SK-N-SH (cell line): ENCODE measurements around the gene ZNF736. TPM values are rescaled to one million over a fixed set of nuclear protein-coding genes. Genes with fewer than 3 reads are reported as not detected.

Experiments used
- CTCF ChIA-PET: fragments of 300-600, 350-600 bp; formaldehyde crosslinking; extraction: SDS; loops from one replicate; lab custom pipeline; 2021; lab: Yijun Ruan, JAX
- POLR2A ChIA-PET: fragments of 350-600 bp; sonication (Branson Sonifier 250); formaldehyde crosslinking; extraction: SDS; loops from one replicate; lab custom pipeline; 2020; ENCODE audit warnings: antibody characterized with exemption, inconsistent platforms; lab: Yijun Ruan, JAX
- DNase-seq: peaks from one replicate; pipeline ENCODE4 v3.0.0; 2012
- H2AFZ ChIP-seq: fragments of 200-600 bp; sonication (generic); 2 replicates; pipeline ENCODE4 v1.8.1; 2016; ENCODE audit warnings: antibody characterized with exemption, mild to moderate bottlenecking, low read depth
- H3F3A ChIP-seq: fragments of 200-600 bp; sonication (generic); replicated peaks from 2 replicates; pipeline ENCODE3; 2016; ENCODE audit warnings: antibody characterized with exemption, mild to moderate bottlenecking; ENCODE audit not compliant: insufficient read depth
- H3K27ac ChIP-seq, 2 experiments: fragments of 200-500 bp in 1 of 2; fragments of 200-600 bp in 1 of 2; sonication (Bioruptor generic) in 1 of 2; sonication (generic), shearing (Covaris generic) in 1 of 2; 2 replicates each; pipeline versions ENCODE4 v1.5.1 to v1.6.1; 2014 to 2016; ENCODE audit warnings: low read depth in 2 of 2, inconsistent platforms in 1 of 2, low read length in 1 of 2, mild to moderate bottlenecking in 1 of 2, mixed read lengths in 1 of 2
- H3K27me3 ChIP-seq: fragments of 200-600 bp; sonication (generic), shearing (Covaris generic); 2 replicates; pipeline ENCODE4 v1.6.1; 2016; ENCODE audit warnings: mixed run types; ENCODE audit not compliant: insufficient read depth
- H3K36me3 ChIP-seq, 2 experiments: fragments of 200-500 bp in 1 of 2; fragments of 200-600 bp in 1 of 2; sonication (Bioruptor generic) in 1 of 2; sonication (generic) in 1 of 2; replicated peaks in 1 of 2; 2 replicates each; pipeline versions ENCODE3 to v1.5.1; 2014 to 2016; ENCODE audit warnings: low read length in 1 of 2, mild to moderate bottlenecking in 1 of 2; ENCODE audit not compliant: insufficient read depth in 2 of 2, control insufficient read depth in 1 of 2
- H3K4me1 ChIP-seq, 2 experiments: fragments of 200-500 bp in 1 of 2; fragments of 200-600 bp in 1 of 2; sonication (Bioruptor generic) in 1 of 2; sonication (generic), shearing (Covaris generic) in 1 of 2; 2 replicates each; pipeline versions ENCODE4 v1.5.1 to v1.6.1; 2014 to 2016; ENCODE audit warnings: low read depth in 1 of 2, low read length in 1 of 2, mixed run types in 1 of 2; ENCODE audit not compliant: insufficient read depth in 2 of 2, control insufficient read depth in 1 of 2
- H3K4me2 ChIP-seq: fragments of 200-600 bp; sonication (generic), shearing (Covaris generic); 2 replicates; pipeline ENCODE4 v1.6.1; 2017; ENCODE audit warnings: mixed run types
- H3K4me3 ChIP-seq, 2 experiments: fragments of 200-500 bp in 1 of 2; fragments of 200-600 bp in 1 of 2; sonication (Bioruptor generic) in 1 of 2; sonication (generic), shearing (Covaris generic) in 1 of 2; 2 replicates each; pipeline versions ENCODE4 v1.5.1 to v1.8.1; 2014 to 2016; ENCODE audit warnings: low read depth in 2 of 2, inconsistent platforms in 1 of 2, low read length in 1 of 2, mild to moderate bottlenecking in 1 of 2, mixed read lengths in 1 of 2, moderate library complexity in 1 of 2
- H3K79me2 ChIP-seq: fragments of 200-600 bp; sonication (generic); 2 replicates; pipeline ENCODE4 v1.8.1; 2017; ENCODE audit warnings: mild to moderate bottlenecking; ENCODE audit not compliant: insufficient read depth
- H3K9ac ChIP-seq: fragments of 200-600 bp; sonication (generic); 2 replicates; pipeline ENCODE4 v1.6.1; 2017; ENCODE audit warnings: mixed run types
- H3K9me2 ChIP-seq: fragments of 200-600 bp; sonication (generic); 2 replicates; pipeline ENCODE4 v1.6.1; 2017; ENCODE audit warnings: mixed run types
- H3K9me3 ChIP-seq: fragments of 200-600 bp; sonication (generic); 2 replicates; pipeline ENCODE4 v1.6.1; 2017; ENCODE audit warnings: mixed run types, mild to moderate bottlenecking, moderate library complexity
- H4K20me1 ChIP-seq: fragments of 200-600 bp; sonication (generic); 2 replicates; pipeline ENCODE4 v1.6.1; 2017; ENCODE audit warnings: mild to moderate bottlenecking, mixed run types; ENCODE audit not compliant: insufficient read depth
- CHD2 ChIP-seq: fragments of 150-350 bp; IDR thresholded peaks from 2 replicates; pipeline ENCODE4 v1.6.1; 2018; ENCODE audit warnings: low read length; ENCODE audit not compliant: partially characterized antibody
- EZH2phosphoT487 ChIP-seq: fragments of 200-600 bp; sonication (generic); IDR thresholded peaks from 2 replicates; pipeline ENCODE4 v1.6.1; 2017; ENCODE audit warnings: low read depth, mixed run types, mild to moderate bottlenecking, antibody characterized with exemption, moderate library complexity, borderline replicate concordance
- FOXJ3 ChIP-seq: sonication (generic); formaldehyde crosslinking; IDR thresholded peaks from 2 replicates; pipeline ENCODE4 v1.5.1; 2020; ENCODE audit warnings: mild to moderate bottlenecking, missing genetic modification reagents
- GABPA ChIP-seq: IDR thresholded peaks from 2 replicates; pipeline ENCODE4 v1.4.0; 2012; ENCODE audit warnings: low read depth, mild to moderate bottlenecking
- TCF12 ChIP-seq: IDR thresholded peaks from 2 replicates; pipeline ENCODE4 v1.4.0; 2012
- WGBS: methylation state at CpG from one replicate; pipeline ENCODE4 v1.1.6; 2017; ENCODE audit warnings: low lambda C conversion rate; 5-methylcytosine and 5-hydroxymethylcytosine counted together
- polyA plus RNA-seq, 3 experiments: library from polyadenylated mRNA; depleted of rRNA; stranded (reverse); fragments of >200 nt; gene quantifications; 2 replicates each; pipeline ENCODE4 v1.2.3, GENCODE V29; 2012
- TF ChIP-seq, protein P1 (sequence below): fragments of 200-600 bp; sonication (generic); IDR thresholded peaks from 2 replicates; pipeline ENCODE4 v1.6.1; 2017; ENCODE audit warnings: antibody characterized with exemption, mild to moderate bottlenecking, moderate library complexity
- TF ChIP-seq, protein P2 (sequence below): IDR thresholded peaks from 2 replicates; pipeline ENCODE4 v1.6.1; 2012; ENCODE audit warnings: mild to moderate bottlenecking, low read depth, low read length, moderate library complexity

ZNF736 gene
- polyA plus RNA-seq, 1 of the 3 experiments (the other 2 are of a cell fraction) = 4.0 TPM

DNA sequence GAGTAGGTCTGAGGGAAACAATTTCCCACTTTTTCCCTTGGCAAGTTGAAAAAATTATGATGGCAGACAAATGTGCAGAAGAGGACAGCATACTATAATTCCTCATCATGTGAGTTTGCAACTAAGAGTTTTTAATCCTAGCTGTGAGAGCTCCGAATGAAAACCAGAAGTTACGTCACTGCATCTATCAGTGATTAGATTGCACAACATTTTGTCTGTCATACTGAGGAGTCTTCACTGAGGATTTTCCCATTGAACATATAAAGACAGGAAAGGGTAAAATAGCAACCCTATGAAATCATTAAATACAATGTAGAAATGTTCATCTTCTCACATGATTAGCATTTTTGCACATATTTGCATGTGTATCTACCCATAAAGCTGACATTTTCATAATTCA lies 45.8 kb downstream of the ZNF736 start:
- 87% methylated on average over 2 of the region's 2 CpGs for WGBS
- H3K4me2 ChIP-seq = no peak overlapping the region
- H3K9me3 ChIP-seq = peaks cover 2% of the 10 kb centered on the region; the same call in 1 of the 2 replicates
- H3K27me3 ChIP-seq = no peaks in the 10 kb centered on the region
- ChIA-PET CTCF (interaction anchor here (0.5 to 1.3 kb wide), 2 partner anchors 139 to 271 kb away, joined by 3 to 4 read pairs; no protein-coding TSS in a partner anchor), POLR2A (no interaction called here)
- no peak overlapping the region for H2AFZ ChIP-seq
- no peaks in the 10 kb centered on the region for H3K36me3 ChIP-seq
- TF ChIP-seq, protein P1, sequence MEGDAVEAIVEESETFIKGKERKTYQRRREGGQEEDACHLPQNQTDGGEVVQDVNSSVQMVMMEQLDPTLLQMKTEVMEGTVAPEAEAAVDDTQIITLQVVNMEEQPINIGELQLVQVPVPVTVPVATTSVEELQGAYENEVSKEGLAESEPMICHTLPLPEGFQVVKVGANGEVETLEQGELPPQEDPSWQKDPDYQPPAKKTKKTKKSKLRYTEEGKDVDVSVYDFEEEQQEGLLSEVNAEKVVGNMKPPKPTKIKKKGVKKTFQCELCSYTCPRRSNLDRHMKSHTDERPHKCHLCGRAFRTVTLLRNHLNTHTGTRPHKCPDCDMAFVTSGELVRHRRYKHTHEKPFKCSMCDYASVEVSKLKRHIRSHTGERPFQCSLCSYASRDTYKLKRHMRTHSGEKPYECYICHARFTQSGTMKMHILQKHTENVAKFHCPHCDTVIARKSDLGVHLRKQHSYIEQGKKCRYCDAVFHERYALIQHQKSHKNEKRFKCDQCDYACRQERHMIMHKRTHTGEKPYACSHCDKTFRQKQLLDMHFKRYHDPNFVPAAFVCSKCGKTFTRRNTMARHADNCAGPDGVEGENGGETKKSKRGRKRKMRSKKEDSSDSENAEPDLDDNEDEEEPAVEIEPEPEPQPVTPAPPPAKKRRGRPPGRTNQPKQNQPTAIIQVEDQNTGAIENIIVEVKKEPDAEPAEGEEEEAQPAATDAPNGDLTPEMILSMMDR = no peak
- TF ChIP-seq EZH2phosphoT487 = no peak
- no peak for TF ChIP-seq CHD2
- TF ChIP-seq, all 33 proteins: peak for 0
- no peak overlapping the region for H3K27ac ChIP-seq
- DNase-seq = no peak
- H3K4me1 ChIP-seq = no peaks in the 10 kb centered on the region
- H3F3A ChIP-seq = no peaks in the 10 kb centered on the region
- H3K9me2 ChIP-seq = no peaks in the 10 kb centered on the region
- no peaks in the 10 kb centered on the region for H4K20me1 ChIP-seq
- no peak overlapping the region for H3K4me3 ChIP-seq
- H3K79me2 ChIP-seq = no peaks in the 10 kb centered on the region
- H3K9ac ChIP-seq = no peak overlapping the region

DNA sequence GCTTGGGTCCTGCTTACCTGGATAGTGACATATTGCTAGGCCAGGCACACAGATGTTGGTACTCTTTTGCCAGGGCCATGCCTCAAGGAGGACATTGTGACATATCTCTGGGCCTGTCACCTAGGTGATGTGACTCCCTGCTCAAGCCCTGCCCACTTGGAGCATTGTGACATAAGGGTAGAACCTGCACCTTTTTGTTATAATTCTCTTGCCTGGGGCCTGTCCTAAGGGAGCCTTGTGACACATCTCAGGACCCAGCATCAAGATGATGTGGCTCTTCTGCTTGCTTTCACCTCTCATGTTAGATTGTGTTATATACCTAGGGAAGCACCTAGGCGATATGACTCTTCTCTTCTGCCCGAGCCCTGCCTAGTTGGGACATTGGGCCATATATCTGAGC lies 57.4 kb downstream of the ZNF736 start:
- Histone ChIP-seq H3K27me3 (no peaks in the 10 kb centered on the region), H3K9me3 (no peaks in the 10 kb centered on the region), H3F3A (no peaks in the 10 kb centered on the region), H3K4me2 (no peak overlapping the region), H3K4me3 (no peak overlapping the region), H2AFZ (no peak overlapping the region), H3K9me2 (no peaks in the 10 kb centered on the region), H3K36me3 (no peaks in the 10 kb centered on the region), H3K27ac (no peak overlapping the region), H3K79me2 (no peaks in the 10 kb centered on the region), H3K4me1 (no peaks in the 10 kb centered on the region), H4K20me1 (no peaks in the 10 kb centered on the region), H3K9ac (no peak overlapping the region)
- TF ChIP-seq, protein P1 = no peak
- TF ChIP-seq TCF12 = no peak
- TF ChIP-seq, protein P2, sequence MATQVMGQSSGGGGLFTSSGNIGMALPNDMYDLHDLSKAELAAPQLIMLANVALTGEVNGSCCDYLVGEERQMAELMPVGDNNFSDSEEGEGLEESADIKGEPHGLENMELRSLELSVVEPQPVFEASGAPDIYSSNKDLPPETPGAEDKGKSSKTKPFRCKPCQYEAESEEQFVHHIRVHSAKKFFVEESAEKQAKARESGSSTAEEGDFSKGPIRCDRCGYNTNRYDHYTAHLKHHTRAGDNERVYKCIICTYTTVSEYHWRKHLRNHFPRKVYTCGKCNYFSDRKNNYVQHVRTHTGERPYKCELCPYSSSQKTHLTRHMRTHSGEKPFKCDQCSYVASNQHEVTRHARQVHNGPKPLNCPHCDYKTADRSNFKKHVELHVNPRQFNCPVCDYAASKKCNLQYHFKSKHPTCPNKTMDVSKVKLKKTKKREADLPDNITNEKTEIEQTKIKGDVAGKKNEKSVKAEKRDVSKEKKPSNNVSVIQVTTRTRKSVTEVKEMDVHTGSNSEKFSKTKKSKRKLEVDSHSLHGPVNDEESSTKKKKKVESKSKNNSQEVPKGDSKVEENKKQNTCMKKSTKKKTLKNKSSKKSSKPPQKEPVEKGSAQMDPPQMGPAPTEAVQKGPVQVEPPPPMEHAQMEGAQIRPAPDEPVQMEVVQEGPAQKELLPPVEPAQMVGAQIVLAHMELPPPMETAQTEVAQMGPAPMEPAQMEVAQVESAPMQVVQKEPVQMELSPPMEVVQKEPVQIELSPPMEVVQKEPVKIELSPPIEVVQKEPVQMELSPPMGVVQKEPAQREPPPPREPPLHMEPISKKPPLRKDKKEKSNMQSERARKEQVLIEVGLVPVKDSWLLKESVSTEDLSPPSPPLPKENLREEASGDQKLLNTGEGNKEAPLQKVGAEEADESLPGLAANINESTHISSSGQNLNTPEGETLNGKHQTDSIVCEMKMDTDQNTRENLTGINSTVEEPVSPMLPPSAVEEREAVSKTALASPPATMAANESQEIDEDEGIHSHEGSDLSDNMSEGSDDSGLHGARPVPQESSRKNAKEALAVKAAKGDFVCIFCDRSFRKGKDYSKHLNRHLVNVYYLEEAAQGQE = no peak
- no peak for TF ChIP-seq FOXJ3 (CRISPR knock-in tag)
- no peak for TF ChIP-seq GABPA
- no peak for DNase-seq
- 15% methylated on average over 2 of the region's 2 CpGs for WGBS
- CTCF ChIA-PET = no interaction called here
- POLR2A ChIA-PET = no interaction called here
